Glomerular endothelial cell (primary cell): ENCODE data around the gene KCNK6. TPM values are rescaled to one million over a fixed set of nuclear protein-coding genes. Genes with fewer than 3 reads are reported as not detected.
A peak's percentile ranks its signal among the peaks of the same experiment; 100 is the strongest.

ENCODE experiments used
- DNase-seq: peaks from one replicate; pipeline ENCODE4 v3.0.0-alpha.2; 2011; ENCODE audit warnings: low read depth, low spot score; ENCODE audit errors: extremely low read depth
- total RNA-seq: library from RNA; depleted of rRNA; stranded (reverse); fragments of >200 nt; gene quantifications from 2 replicates; pipeline ENCODE4 v1.2.3, GENCODE V29; 2015

The KCNK6 gene
- total RNA-seq, 1 donor from 2014 or later: 12.8 TPM

GRCh38 chr19:38294090-38294489 is 25.6 kb upstream of the KCNK6 start:
- no peak for DNase-seq

GRCh38 chr19:38298821-38299680 is 20.6 kb upstream of the KCNK6 start:
- DNase-seq: no peak

GRCh38 chr19:38303517-38304351 is 15.9 kb upstream of the KCNK6 start, which contains the start of gene C19orf33:
Gene C19orf33, plus strand, starts transcription at chr19:38304251. Its CDS starts 11 bp downstream, at chr19:38304262.
- no peak for DNase-seq

- no peak for DNase-seq
Observed at GRCh38 chr19:38304352-38304865, 15.2 kb upstream of the KCNK6 start.

- no peak for DNase-seq
Observed at GRCh38 chr19:38304866-38305429, 14.7 kb upstream of the KCNK6 start.

- DNase-seq: no peak
Observed at GRCh38 chr19:38306236-38306635, 13.4 kb upstream of the KCNK6 start.

- no peak for DNase-seq
Observed at GRCh38 chr19:38307076-38307475, 12.6 kb upstream of the KCNK6 start.

GRCh38 chr19:38307597-38307996 is 12.0 kb upstream of the KCNK6 start:
- no peak for DNase-seq

GRCh38 chr19:38308006-38308766 is 11.5 kb upstream of the KCNK6 start:
- DNase-seq: no peak

GRCh38 chr19:38308926-38309614 is 10.6 kb upstream of the KCNK6 start:
- DNase-seq: no peak

GRCh38 chr19:38309615-38310278 is 9.9 kb upstream of the KCNK6 start:
- no peak for DNase-seq

- DNase-seq: no peak
Observed at GRCh38 chr19:38310279-38310670, 9.4 kb upstream of the KCNK6 start.

GRCh38 chr19:38310986-38311385 is 8.7 kb upstream of the KCNK6 start:
- no peak for DNase-seq

GRCh38 chr19:38315657-38316476 is 3.8 kb upstream of the KCNK6 start, which contains the start of gene YIF1B:
Gene YIF1B, minus strand, starts transcription at chr19:38315947. Its CDS starts 30 bp downstream, at chr19:38315917.
- DNase-seq: peak; percentile 68

GRCh38 chr19:38316477-38317067 is 3.1 kb upstream of the KCNK6 start:
- DNase-seq: no peak

GRCh38 chr19:38317104-38317612 is 2.5 kb upstream of the KCNK6 start:
- no peak for DNase-seq

- no peak for DNase-seq
Observed at GRCh38 chr19:38318660-38319059, 985 bp upstream of the KCNK6 start.

GRCh38 chr19:38320969-38321339 is 1.3 kb downstream of the KCNK6 start:
- no peak for DNase-seq
